ENCODE data around the gene CCDC78. TPM values are rescaled to one million over a fixed set of nuclear protein-coding genes. Genes with fewer than 3 reads are reported as not detected.
"Not testable (repeated sequence)": the region's sequence is repeated elsewhere in the genome, so short reads cannot be mapped to it uniquely, and the experiment has no call there.

The CCDC78 gene
- total RNA-seq, 1 donor = 2.2 TPM

DNA sequence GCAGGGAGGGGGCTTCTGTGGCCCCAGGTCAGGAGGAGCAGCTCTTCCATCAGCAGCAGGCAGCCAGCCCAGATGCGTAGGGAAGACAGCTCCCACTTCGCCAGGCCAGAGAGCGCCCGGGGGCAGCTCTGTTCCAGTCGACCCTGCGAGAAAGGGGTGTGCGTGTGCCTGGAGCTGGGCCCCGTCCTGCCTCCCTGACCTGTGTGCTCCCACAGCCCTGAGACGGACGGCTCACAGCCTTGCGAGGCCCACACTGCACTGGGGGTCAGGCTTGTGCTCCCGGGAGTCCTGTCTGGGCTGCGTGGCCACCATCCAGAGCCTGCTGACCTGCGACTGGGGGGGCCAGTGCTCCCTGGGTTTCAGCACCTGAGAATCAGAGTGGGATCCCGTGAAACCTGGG lies 33.8 kb upstream of the CCDC78 start:
- no peaks in the 10 kb centered on the region for H4K20me1 ChIP-seq (ENCODE audit: insufficient read depth, low read length)
- H3K4me1 ChIP-seq (ENCODE audit: insufficient read depth, low read length) = no peaks in the 10 kb centered on the region
- TF ChIP-seq, protein P1, sequence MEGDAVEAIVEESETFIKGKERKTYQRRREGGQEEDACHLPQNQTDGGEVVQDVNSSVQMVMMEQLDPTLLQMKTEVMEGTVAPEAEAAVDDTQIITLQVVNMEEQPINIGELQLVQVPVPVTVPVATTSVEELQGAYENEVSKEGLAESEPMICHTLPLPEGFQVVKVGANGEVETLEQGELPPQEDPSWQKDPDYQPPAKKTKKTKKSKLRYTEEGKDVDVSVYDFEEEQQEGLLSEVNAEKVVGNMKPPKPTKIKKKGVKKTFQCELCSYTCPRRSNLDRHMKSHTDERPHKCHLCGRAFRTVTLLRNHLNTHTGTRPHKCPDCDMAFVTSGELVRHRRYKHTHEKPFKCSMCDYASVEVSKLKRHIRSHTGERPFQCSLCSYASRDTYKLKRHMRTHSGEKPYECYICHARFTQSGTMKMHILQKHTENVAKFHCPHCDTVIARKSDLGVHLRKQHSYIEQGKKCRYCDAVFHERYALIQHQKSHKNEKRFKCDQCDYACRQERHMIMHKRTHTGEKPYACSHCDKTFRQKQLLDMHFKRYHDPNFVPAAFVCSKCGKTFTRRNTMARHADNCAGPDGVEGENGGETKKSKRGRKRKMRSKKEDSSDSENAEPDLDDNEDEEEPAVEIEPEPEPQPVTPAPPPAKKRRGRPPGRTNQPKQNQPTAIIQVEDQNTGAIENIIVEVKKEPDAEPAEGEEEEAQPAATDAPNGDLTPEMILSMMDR (IDR thresholded peaks at IDR 0.05; ENCODE audit: extremely low read depth, low read depth, low read length) = no peak
- H3K27me3 ChIP-seq (ENCODE audit: insufficient read depth, low read length) = no peaks in the 10 kb centered on the region
- H3K4me3 ChIP-seq (ENCODE audit: insufficient read depth, low read length) = no peak overlapping the region
- H3K9me3 ChIP-seq (ENCODE audit: low read depth, low read length) = no peaks in the 10 kb centered on the region
- H3K79me2 ChIP-seq (ENCODE audit: insufficient read depth, low read length) = no peaks in the 10 kb centered on the region
- no peak overlapping the region for H3K27ac ChIP-seq (ENCODE audit: low read depth, low read length)
- H2AFZ ChIP-seq (ENCODE audit: low read length) = no peak overlapping the region
- no peaks in the 10 kb centered on the region for H3K36me3 ChIP-seq (ENCODE audit: insufficient read depth, low read length)
- H3K4me2 ChIP-seq (ENCODE audit: insufficient read depth, low read length) = no peak overlapping the region
- no peak for DNase-seq (ENCODE audit: insufficient read length, low spot score, missing footprints)

DNA sequence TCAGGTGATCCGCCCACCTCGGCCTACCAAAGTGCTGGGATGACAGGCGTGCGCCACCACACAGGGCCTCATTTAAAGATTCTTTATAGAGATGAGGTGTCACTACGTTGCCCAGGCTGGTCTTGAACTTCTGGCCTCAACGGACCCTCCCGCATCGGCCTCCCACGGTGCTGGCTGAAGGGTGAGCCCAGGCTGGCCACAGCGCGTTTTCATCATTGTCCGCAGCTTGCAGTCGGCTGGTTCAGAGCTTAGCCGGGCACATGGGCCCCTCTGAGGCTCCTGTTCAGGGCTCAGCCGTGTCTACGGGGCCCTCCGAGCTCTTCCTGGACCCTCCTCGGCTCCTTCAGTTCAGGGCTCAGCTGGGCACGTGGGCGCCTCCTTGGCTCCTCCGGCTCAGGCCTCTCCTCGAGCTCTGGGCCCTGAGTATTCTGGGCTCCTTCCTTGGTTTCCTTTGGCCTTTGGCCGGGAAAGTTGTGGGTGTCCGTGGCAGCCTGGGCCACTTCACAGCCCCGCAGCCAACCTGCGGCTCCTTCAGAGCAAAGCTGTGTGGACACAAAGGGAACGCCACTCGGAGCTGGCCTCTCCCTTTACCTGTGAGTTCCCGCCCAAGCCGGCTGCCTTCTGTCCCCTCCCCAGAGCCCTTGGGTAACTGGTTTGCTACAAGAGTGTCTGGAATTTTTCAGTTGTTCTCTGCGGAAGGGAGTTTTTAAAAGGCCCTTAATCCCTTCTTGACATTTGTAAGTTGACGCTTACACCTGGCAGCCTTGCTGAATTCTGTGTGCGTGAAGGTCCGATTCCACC lies 33.1 kb upstream of the CCDC78 start:
- Histone ChIP-seq H3K9me3 (ENCODE audit: low read depth, low read length) (no peaks in the 10 kb centered on the region), H2AFZ (ENCODE audit: low read length) (no peak overlapping the region), H3K36me3 (ENCODE audit: insufficient read depth, low read length) (no peaks in the 10 kb centered on the region), H3K4me3 (ENCODE audit: insufficient read depth, low read length) (no peak overlapping the region), H3K79me2 (ENCODE audit: insufficient read depth, low read length) (no peaks in the 10 kb centered on the region), H3K4me1 (ENCODE audit: insufficient read depth, low read length) (no peaks in the 10 kb centered on the region), H3K27ac (ENCODE audit: low read depth, low read length) (no peak overlapping the region), H3K4me2 (ENCODE audit: insufficient read depth, low read length) (no peak overlapping the region), H4K20me1 (ENCODE audit: insufficient read depth, low read length) (no peaks in the 10 kb centered on the region), H3K27me3 (ENCODE audit: insufficient read depth, low read length) (no peaks in the 10 kb centered on the region)
- no peak for DNase-seq (ENCODE audit: insufficient read length, low spot score, missing footprints)
- TF ChIP-seq, protein P1 (IDR thresholded peaks at IDR 0.05; ENCODE audit: extremely low read depth, low read depth, low read length) = no peak

DNA sequence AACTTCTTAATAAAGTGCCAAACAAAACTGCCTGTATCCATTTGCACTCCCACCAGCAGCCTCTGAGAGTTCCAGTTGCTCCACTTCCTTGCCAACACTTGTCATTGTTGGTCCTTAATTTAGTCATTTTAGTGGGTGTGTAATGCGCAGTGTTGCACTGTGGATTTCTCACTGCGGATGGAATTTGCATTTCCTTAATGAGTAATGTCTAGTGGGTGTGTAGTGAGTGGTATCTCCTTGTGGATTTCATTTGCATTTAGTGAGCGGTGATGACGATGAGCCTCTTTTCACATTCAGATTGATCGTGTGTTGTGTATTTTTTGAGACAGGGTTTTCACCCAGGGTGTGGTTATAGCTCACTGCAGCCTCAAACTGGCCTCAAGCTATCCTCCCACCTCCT lies 30.2 kb upstream of the CCDC78 start:
- Histone ChIP-seq H3K27ac (ENCODE audit: low read depth, low read length) (no peak overlapping the region), H3K79me2 (ENCODE audit: insufficient read depth, low read length) (no peaks in the 10 kb centered on the region), H3K9me3 (ENCODE audit: low read depth, low read length) (no peaks in the 10 kb centered on the region), H3K4me2 (ENCODE audit: insufficient read depth, low read length) (no peak overlapping the region), H3K27me3 (ENCODE audit: insufficient read depth, low read length) (peaks cover 6% of the 10 kb centered on the region), H3K4me3 (ENCODE audit: insufficient read depth, low read length) (no peak overlapping the region), H3K36me3 (ENCODE audit: insufficient read depth, low read length) (no peaks in the 10 kb centered on the region), H2AFZ (ENCODE audit: low read length) (no peak overlapping the region), H4K20me1 (ENCODE audit: insufficient read depth, low read length) (no peaks in the 10 kb centered on the region), H3K4me1 (ENCODE audit: insufficient read depth, low read length) (no peaks in the 10 kb centered on the region)
- TF ChIP-seq, protein P1 (IDR thresholded peaks at IDR 0.05; ENCODE audit: extremely low read depth, low read depth, low read length) = no peak
- no peak for DNase-seq (ENCODE audit: insufficient read length, low spot score, missing footprints)

DNA sequence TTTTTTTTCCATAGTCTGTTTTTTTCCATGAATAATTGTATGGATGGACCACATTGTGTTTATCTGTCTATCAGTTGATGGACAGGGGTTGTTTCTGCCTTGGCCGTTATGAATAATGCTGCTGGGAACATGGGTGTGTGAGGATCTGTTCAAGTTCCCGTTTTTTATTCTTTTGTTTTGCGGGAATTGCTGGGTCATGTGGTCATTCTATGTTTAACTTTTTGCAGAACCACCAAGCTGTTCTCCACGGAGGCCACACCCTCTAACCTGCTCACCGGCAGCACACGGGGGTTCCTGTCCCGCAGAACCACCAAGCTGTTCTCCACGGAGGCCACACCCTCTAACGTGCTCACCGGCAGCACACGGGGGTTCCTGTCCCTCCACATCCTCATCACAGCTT lies 28.4 kb upstream of the CCDC78 start:
- Histone ChIP-seq H2AFZ (ENCODE audit: low read length) (no peak overlapping the region), H3K9me3 (ENCODE audit: low read depth, low read length) (no peaks in the 10 kb centered on the region), H3K27ac (ENCODE audit: low read depth, low read length) (no peak overlapping the region), H3K36me3 (ENCODE audit: insufficient read depth, low read length) (no peaks in the 10 kb centered on the region), H3K4me2 (ENCODE audit: insufficient read depth, low read length) (no peak overlapping the region), H4K20me1 (ENCODE audit: insufficient read depth, low read length) (no peaks in the 10 kb centered on the region), H3K4me3 (ENCODE audit: insufficient read depth, low read length) (no peak overlapping the region), H3K4me1 (ENCODE audit: insufficient read depth, low read length) (no peaks in the 10 kb centered on the region), H3K79me2 (ENCODE audit: insufficient read depth, low read length) (no peaks in the 10 kb centered on the region), H3K27me3 (ENCODE audit: insufficient read depth, low read length) (peaks cover 12% of the 10 kb centered on the region)
- TF ChIP-seq, protein P1 (IDR thresholded peaks at IDR 0.05; ENCODE audit: extremely low read depth, low read depth, low read length) = no peak
- DNase-seq (ENCODE audit: insufficient read length, low spot score, missing footprints) = no peak

DNA sequence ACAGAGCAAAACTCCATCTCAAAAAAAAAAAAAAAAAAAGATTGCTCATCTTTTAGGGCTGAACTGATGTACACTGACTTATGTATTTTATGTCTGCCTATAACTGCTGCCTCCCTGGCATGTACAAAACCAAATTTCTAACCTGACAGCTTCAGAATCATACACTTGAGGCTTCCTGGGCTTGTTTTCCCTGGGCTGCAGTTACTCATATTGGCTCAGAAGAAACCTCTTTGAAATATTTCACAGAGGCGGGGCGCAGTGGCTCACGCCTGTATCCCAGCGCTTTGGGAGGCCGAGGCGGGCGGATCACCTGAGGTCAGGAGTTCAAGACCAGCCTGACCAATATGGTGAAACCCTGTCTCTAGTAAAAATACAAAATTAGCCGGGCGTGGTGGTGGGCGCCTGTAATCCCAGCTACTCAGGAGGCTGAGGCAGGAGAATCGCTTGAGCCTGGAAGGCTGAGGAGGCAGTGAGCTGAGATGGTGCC lies 27.9 kb upstream of the CCDC78 start:
- H3K79me2 ChIP-seq (ENCODE audit: insufficient read depth, low read length); DNase-seq (ENCODE audit: insufficient read length, low spot score, missing footprints); H4K20me1 ChIP-seq (ENCODE audit: insufficient read depth, low read length); H3K36me3 ChIP-seq (ENCODE audit: insufficient read depth, low read length); H3K9me3 ChIP-seq (ENCODE audit: low read depth, low read length); H3K4me1 ChIP-seq (ENCODE audit: insufficient read depth, low read length); H3K4me3 ChIP-seq (ENCODE audit: insufficient read depth, low read length); H3K4me2 ChIP-seq (ENCODE audit: insufficient read depth, low read length); H3K27ac ChIP-seq (ENCODE audit: low read depth, low read length); H2AFZ ChIP-seq (ENCODE audit: low read length): not testable (repeated sequence)
- H3K27me3 ChIP-seq (ENCODE audit: insufficient read depth, low read length) = peaks cover 12% of the 10 kb centered on the region
